BLaER1 (cell line): ENCODE results near the gene SMYD3.

ENCODE experiments used
- H3K27ac ChIP-seq: shearing (Covaris generic); formaldehyde crosslinking; 2 replicates; pipeline ENCODE4 v1.8.1; 2022
- H3K27me3 ChIP-seq: shearing (Covaris generic); formaldehyde crosslinking; 2 replicates; pipeline ENCODE4 v1.8.1; 2022
- H3K36me3 ChIP-seq: shearing (Covaris generic); formaldehyde crosslinking; 2 replicates; pipeline ENCODE4 v1.8.1; 2022
- H3K4me1 ChIP-seq: shearing (Covaris generic); formaldehyde crosslinking; 2 replicates; pipeline ENCODE4 v1.8.1; 2022
- H3K4me2 ChIP-seq: shearing (Covaris generic); formaldehyde crosslinking; 2 replicates; pipeline ENCODE4 v1.8.1; 2022
- H3K4me3 ChIP-seq: shearing (Covaris generic); formaldehyde crosslinking; 2 replicates; pipeline ENCODE4 v1.8.1; 2022
- H3K9ac ChIP-seq: shearing (Covaris generic); formaldehyde crosslinking; 2 replicates; pipeline ENCODE4 v1.8.1; 2022
- H3K9me3 ChIP-seq: shearing (Covaris generic); formaldehyde crosslinking; 2 replicates; pipeline ENCODE4 v1.8.1; 2022
- H4K20me1 ChIP-seq: shearing (Covaris generic); formaldehyde crosslinking; 2 replicates; pipeline ENCODE4 v1.8.1; 2022
- Cebpa-rat ChIP-seq: shearing (Covaris generic); IDR thresholded peaks from 2 replicates; pipeline ENCODE4 v1.8.1; 2022

Gene SMYD3

DNA sequence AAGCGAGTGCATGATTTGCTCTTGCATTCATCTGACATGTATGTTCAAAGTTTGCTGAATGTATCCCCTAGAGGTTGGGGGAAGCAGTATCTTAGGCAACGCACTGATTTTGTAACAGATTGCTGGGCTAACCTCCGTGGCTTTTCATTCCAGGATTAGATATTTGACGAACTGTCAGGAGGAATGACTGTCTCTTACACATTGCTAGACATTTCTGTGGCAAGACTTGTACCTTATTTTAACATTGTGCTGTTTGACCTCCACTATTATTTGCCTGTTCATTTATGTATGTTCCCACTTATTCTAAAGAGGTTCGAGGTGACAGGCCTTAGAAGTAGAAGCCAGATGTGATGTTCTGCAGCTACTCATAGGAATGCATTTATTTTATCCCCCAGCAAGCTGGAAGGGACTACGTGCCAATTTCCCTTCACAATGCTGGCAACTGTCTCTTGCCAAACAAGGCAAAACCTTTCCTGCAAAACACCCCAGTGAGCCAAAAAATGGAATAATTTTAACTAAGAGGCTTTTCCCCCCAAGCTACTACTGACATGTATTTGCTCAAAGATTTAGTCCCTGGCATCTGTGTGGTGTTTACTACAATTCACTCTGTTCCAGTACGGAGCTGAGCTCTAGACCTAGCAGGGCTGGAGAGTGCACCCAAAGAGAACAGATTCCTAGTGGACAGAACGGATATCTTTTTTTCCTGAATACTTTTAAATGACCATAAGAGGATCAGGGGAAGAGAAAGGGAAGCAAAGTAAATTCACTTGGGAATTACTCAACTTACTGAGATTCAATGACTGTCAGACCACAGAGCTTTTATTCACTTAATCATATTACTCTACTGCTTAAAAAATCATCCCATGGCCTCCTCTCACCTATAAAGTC is 646.2 kb downstream of the SMYD3 start:
- Histone ChIP-seq H3K27ac (no peak overlapping the region), H3K4me1 (peaks cover 16% of the 10 kb centered on the region), H3K27me3 (no peaks in the 10 kb centered on the region), H3K9ac (no peak overlapping the region), H4K20me1 (no peaks in the 10 kb centered on the region), H3K4me3 (no peak overlapping the region), H3K4me2 (peak overlapping the region; percentile 33), H3K9me3 (no peaks in the 10 kb centered on the region), H3K36me3 (peaks cover 35% of the 10 kb centered on the region)
- TF ChIP-seq Cebpa-rat = no peak

DNA sequence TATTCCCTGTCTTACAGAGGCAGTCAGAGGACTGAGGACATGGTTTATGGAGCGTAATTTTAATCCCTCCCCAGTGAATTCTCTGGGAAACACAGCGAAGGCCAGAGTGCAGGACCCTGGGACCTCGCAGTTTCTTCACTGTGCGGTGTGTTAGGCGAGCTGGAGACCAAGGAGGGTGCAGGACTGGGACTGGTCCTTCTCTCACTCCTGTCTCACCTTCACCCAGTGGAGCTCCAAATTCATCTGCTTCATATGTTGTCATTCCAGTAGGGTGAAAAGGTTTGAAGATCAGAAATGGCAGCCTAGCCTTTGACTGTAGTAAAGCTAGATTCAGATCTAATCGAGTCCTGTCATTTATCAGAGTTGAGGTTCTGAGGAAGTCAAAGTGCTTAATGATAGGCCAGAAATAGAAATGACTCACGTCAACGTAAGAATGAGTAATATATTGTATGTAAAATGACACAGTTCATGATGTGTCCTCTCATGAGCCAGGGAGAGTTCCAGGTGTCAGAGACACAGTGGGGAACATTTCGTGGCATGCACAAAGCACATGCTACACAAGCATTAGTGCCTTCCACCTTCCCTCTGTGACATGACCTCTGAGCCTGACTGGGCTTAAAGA is 647.5 kb downstream of the SMYD3 start:
- peaks cover 16% of the 10 kb centered on the region for H3K4me1 ChIP-seq
- H3K9me3 ChIP-seq = peaks cover 3% of the 10 kb centered on the region; the same call in 1 of the 2 replicates
- no peak for TF ChIP-seq Cebpa-rat
- no peak overlapping the region for H3K4me2 ChIP-seq
- no peaks in the 10 kb centered on the region for H4K20me1 ChIP-seq
- no peak overlapping the region for H3K27ac ChIP-seq
- peaks cover 37% of the 10 kb centered on the region for H3K36me3 ChIP-seq
- no peaks in the 10 kb centered on the region for H3K27me3 ChIP-seq
- H3K9ac ChIP-seq = no peak overlapping the region
- H3K4me3 ChIP-seq = no peak overlapping the region

DNA sequence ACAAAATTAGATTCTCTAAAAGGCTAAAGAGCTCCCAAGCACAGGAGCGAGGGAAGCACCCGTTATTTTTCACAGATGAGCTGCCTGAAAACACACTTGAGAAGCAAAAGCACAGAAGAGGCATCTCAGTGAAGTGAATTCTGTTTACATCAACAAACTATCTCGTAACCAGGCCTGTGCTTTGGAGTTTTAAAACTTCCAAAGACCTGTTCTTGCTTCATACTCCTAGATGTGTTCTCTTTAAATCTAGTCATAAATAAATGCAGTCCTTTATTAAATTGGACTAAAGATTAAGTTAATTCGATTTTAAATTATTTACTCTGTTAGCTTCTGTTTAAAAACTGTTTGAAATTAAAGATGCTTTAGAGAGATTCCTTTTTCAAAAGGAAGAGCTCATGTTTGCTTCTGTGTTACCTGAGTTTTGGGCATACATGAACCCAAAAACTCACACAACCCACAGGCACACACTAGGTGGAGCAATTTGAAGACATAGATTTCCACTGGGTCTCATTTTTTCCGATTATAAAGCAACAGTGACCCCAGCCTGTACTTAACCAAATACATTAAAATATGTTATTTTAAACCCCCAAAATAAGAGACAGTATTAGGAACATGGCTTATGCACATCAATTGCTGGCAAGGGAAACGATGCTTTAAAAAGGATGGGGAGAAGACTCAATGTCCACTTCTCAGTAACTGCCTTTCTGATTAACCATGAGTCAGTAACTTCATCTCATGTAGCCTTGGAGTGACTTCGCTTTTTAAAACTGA is 648.2 kb downstream of the SMYD3 start:
- Histone ChIP-seq H3K27ac (no peak overlapping the region), H3K4me3 (no peak overlapping the region), H3K9ac (no peak overlapping the region), H3K36me3 (peaks cover 40% of the 10 kb centered on the region), H3K9me3 (peaks cover 7% of the 10 kb centered on the region; the same call in 1 of the 2 replicates), H3K27me3 (no peaks in the 10 kb centered on the region), H4K20me1 (no peaks in the 10 kb centered on the region), H3K4me1 (peaks cover 16% of the 10 kb centered on the region), H3K4me2 (no peak overlapping the region)
- no peak for TF ChIP-seq Cebpa-rat

DNA sequence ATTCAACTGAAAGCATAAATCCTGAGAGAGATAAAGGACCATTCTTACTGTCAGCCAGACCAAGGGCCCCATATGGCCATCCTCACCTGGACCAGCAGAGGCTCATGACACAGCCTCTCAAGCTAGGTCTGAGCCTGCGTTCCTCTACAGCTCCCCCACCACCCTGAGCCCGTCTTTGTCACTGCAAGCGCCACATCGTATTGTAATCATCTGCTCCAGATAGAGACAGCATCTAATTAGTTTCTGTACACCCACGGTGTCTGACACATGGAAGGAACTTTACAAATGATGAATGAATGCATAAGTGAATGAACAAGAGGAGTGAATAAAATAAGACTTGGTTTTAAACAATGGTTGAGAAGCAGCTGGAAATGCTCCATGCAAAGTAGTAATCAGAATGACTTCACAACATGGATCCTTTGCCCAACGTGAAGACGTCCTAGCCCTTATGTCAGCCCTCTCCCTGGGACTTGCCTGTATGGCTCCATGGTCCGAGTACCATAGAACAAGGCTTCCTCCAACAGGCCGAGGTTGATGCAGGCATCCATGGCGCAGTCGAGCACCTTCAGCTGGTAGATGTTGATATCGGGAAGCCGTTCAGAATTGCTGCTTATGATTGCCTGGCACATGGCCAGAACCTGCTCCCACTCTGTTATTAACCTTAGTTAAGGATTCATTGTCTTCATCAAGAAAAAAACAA is 648.9 kb downstream of the SMYD3 start:
- no peak overlapping the region for H3K27ac ChIP-seq
- H3K36me3 ChIP-seq = peaks cover 36% of the 10 kb centered on the region
- no peaks in the 10 kb centered on the region for H4K20me1 ChIP-seq
- peaks cover 16% of the 10 kb centered on the region for H3K4me1 ChIP-seq
- TF ChIP-seq Cebpa-rat = no peak
- no peaks in the 10 kb centered on the region for H3K27me3 ChIP-seq
- H3K4me2 ChIP-seq = no peak overlapping the region
- H3K9ac ChIP-seq = no peak overlapping the region
- H3K9me3 ChIP-seq = peaks cover 7% of the 10 kb centered on the region; the same call in 1 of the 2 replicates
- no peak overlapping the region for H3K4me3 ChIP-seq

DNA sequence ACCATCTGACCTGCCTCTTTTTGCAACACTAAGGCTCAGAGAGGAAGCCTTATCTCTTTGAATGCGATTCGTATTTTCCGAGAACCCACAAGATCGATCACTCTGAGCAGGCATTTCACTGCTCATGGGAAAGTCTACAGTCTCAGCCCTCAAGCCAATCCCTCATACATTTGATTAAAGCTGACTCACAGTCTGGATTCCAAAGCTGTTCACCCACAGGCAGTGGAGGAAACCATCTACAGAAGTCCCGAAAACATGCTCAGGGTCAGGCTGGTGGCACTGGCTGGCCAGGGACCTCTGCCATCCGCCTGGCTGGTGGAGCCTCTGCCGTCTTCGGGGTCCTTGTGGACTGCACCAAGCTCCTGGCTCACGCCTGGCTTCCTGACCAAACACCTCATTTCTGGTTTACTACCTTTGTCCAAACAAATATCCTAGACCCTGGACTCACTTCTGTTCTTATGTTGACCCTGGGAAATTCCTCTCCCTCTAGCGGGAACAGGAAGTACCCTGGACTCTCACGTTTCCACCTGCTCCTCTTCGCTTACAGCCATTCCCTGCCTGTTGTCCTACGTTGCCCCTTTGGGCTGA is 650.0 kb downstream of the SMYD3 start:
- Histone ChIP-seq H3K4me2 (no peak overlapping the region), H3K4me3 (no peak overlapping the region), H3K4me1 (peaks cover 16% of the 10 kb centered on the region), H3K9ac (no peak overlapping the region), H3K27me3 (no peaks in the 10 kb centered on the region), H3K9me3 (peaks cover 7% of the 10 kb centered on the region; the same call in 1 of the 2 replicates), H3K36me3 (peaks cover 32% of the 10 kb centered on the region), H4K20me1 (no peaks in the 10 kb centered on the region), H3K27ac (no peak overlapping the region)
- no peak for TF ChIP-seq Cebpa-rat

DNA sequence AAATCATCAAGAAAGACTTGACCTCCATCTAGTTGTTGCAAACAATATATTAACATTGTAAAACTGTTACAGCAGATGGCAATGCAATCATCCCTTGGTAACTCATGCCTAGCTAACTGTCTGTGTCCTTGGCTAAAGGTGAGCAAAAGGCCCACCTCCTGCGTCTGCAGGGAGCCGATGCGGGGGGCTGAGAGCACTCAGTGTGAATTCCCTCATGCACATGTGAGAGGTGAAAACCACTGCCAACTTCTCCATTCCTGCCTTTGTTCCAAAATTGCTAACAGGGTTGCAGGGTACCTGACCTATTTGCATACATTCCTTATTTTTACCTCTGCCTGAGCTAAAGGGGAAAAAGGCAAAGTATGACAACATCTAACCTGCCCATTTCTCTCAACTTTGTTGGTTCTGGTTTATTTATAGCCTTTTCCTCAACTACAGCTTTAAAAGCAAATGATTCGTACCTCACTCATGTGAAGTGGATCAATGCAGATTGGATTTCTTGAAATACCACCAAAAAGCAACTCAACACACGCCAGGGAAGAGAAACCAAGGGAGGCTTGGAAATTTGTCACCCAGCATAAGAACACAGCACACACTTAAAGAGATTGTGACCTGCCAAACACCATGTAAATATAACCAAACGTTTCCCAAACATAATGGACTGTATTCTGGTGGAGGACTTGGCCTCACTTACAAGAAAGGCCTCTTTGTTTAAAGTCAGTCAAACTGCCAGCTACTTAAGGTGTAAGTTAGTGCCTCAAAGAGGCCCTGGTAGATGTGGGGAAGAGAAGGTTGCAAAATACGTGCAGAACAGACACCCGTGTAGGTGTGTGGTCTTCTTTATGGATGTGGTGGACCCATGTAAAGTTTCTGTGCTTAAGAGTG is 651.0 kb downstream of the SMYD3 start:
- no peaks in the 10 kb centered on the region for H4K20me1 ChIP-seq
- no peak overlapping the region for H3K4me2 ChIP-seq
- H3K4me1 ChIP-seq = peaks cover 9% of the 10 kb centered on the region
- H3K36me3 ChIP-seq = peaks cover 32% of the 10 kb centered on the region
- H3K9ac ChIP-seq = no peak overlapping the region
- H3K4me3 ChIP-seq = no peak overlapping the region
- TF ChIP-seq Cebpa-rat = no peak
- H3K27ac ChIP-seq = no peak overlapping the region
- H3K27me3 ChIP-seq = no peaks in the 10 kb centered on the region
- H3K9me3 ChIP-seq = peaks cover 7% of the 10 kb centered on the region; the same call in 1 of the 2 replicates

DNA sequence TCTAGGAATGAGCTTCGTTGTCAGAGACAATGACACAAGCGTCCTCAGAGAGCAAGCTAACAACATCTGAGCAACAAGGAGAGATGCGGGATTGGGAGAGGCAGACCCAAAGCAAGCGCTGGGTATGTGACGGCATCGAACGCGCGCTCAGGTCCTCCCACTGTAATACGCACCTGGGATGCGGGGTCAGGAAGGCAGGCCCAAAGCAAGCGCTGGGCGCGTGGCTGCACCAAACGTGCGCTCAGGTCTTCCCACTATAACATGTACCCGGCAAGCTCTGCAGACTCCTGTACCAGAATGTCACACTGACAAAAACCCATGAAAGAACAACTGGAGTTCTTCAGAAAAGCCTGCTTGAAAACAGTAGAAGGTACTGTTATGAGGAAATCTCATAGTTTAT is 653.8 kb downstream of the SMYD3 start:
- Histone ChIP-seq H3K4me3 (no peak overlapping the region), H3K9me3 (peaks cover 7% of the 10 kb centered on the region; the same call in 1 of the 2 replicates), H3K4me1 (no peaks in the 10 kb centered on the region), H3K9ac (no peak overlapping the region), H3K27ac (no peak overlapping the region), H3K27me3 (no peaks in the 10 kb centered on the region), H4K20me1 (no peaks in the 10 kb centered on the region), H3K36me3 (peaks cover 34% of the 10 kb centered on the region), H3K4me2 (no peak overlapping the region)
- TF ChIP-seq Cebpa-rat = no peak

DNA sequence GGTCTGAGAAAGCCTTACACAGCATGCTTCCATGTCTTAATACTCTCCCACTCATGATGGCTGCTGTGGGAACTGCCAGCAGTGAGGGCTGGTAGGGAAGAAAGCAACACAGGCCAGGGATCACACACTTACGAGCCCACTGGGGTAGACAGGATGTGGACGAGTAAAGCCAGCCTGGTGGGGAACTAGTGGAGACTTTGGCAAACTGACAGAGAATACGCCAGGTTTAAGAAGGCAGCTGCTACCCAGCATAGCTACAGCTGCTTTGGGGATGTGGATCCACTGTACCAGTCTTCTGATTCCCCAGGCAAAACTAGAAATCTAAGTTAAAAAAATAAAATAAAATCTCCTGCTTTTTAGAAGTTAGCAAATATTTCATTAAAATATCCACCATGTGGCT is 664.0 kb downstream of the SMYD3 start:
- Histone ChIP-seq H3K27ac (no peak overlapping the region), H4K20me1 (no peaks in the 10 kb centered on the region), H3K9me3 (no peaks in the 10 kb centered on the region; the same call in 1 of the 2 replicates), H3K4me1 (peaks cover 8% of the 10 kb centered on the region), H3K36me3 (0 out of 2 replicates have a peak, but pooled peaks cover 14% of the 10 kb centered on the region), H3K9ac (no peak overlapping the region), H3K27me3 (no peaks in the 10 kb centered on the region), H3K4me2 (no peak overlapping the region), H3K4me3 (no peak overlapping the region)
- TF ChIP-seq Cebpa-rat = no peak
